GM18517 (cell line): ENCODE data around the gene C5orf22.
A peak's percentile ranks its signal among the peaks of the same experiment; 100 is the strongest.
"Not testable (repeated sequence)": the region's sequence is repeated elsewhere in the genome, so short reads cannot be mapped to it uniquely, and the experiment has no call there.

Experiments used
- ATAC-seq: cut with Tn5 transposase; IDR thresholded peaks from one replicate; pipeline ENCODE4 v1.9.1; 2021; ENCODE audit warnings: mild to moderate bottlenecking, moderate library complexity; ENCODE audit not compliant: unreplicated experiment

Gene C5orf22

DNA sequence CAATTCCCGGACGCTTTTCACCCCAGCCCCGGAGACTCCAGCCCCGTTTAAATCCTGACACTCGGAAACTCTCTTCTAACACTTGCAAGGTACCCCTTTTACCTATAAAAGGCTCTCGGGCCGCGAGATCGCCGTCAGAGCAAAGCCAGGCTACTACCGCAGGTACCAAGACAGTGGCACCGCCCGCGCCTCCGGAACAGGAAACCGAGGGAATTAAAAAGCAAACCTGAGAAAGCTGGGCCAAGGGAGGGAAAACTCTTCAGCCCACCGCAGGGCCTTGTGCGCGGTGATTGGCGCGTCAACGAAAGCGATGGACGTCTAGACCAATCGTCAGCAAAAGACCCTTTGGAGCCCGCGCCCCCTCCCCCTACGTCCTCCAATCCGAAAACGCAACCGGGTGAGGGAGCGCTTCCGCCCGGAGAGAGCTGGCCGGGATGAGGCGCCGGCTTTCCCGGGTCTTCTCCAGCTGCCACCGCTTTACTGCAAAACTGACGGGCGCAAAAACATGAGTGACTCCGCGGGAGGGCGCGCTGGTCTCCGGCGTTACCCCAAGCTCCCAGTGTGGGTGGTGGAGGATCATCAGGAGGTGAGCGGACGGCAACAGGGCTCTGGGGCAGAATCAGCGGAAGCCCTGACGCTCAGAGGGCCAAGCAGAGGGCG is at the start of gene C5orf22, which contains the start of gene DROSHA:
C5orf22 (plus strand) TSS at position 414 of the 660 bp plus-strand sequence; CDS start at position 506, 92 bp downstream.
DROSHA (minus strand) TSS at position 206 of the 660 bp plus-strand sequence. CDS start 3,034 bp downstream, outside the sequence.
- ATAC-seq = peak; percentile 91

DNA sequence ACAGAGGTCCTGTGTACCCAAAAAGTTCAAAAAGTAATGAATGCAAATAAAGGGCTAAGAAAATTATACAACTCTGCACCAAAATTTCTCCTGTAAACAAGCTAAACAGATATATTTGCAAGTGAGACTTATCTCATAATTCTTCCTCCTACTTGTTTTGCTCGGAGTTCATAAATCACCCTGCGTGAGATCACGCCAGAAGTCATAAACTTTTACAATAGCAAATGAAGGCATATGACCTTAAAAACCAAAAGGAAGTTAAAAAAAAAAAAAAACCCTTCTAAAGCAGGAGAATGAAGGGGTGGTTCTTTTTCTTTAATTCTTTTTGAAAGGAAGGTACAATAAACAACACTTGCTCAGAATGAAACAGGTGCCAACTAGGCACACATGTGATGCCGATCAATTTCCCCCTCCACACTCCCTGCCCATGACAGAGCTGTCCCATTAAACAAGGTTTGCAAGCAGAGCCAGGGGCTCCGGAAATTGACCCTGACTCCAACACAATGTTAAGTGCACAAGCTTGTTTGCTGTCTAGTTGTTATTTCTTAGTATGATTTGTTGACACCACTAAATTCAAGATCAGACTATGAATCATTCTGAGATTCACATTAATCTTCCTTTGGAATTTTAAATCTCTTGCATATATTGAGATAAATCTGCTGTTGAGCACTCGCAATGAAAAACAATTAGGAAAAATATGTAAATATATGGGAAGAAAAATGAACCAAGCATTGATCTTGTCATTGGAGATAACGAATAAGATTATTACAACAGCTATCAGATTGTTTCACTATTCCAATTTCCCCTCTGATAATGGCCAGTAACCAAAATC is 46.5 kb upstream of the C5orf22 start:
- no peak for ATAC-seq

DNA sequence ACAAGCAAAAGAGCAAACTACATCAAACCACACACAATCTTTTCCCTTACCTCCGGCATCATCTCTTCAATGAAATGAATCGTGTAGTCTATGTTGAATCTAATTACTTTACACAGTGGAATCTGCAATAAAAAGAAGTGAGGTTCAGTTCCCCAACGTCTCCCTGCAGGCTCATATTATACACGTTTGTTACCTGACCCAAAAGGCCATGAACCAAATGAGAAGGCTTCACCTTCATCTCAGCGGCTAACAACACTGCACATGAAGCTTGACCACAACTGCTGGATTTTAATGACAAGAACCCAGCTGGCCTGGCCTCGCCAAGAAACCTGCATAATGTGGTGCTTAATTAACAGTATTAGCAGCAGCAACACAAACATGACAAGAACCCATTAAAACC is 45.7 kb upstream of the C5orf22 start:
- ATAC-seq = no peak

DNA sequence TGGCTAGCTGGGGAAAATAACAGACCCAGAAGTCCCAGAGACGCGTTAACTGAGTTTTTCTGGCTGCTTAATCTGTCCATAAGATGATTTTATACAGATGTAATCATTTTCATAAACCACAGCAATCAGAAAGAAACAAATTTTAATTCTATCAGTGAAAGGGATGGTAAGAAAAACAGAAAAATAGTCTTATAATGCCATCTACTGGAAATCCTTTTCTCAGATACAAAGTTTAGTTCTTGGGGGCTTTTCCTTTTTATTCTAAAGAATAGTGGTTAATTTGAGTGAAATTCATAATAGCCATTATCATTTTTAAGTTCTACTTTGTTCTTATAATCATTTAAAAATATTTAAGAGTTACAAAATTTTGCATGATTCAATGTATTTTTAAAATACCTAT is 44.6 kb upstream of the C5orf22 start:
- ATAC-seq = no peak

DNA sequence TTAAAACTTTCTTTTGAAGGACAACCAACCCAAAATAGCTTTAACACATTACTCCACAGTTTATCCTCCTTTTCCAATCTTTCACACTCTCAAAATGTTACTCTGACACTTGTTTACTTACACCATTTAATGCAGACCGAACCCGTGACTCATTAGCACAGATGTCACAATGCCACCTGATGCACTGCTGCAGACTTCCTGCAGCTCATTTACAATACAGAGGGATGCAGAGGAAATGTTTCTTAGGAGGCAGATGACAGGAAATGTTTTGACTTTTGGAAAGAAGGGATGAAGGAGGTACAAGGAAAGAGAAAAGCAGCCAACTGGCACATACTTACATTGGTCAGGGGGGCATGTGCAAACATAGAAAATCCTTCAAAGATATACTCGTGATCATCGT is 39.2 kb upstream of the C5orf22 start:
- no peak for ATAC-seq

DNA sequence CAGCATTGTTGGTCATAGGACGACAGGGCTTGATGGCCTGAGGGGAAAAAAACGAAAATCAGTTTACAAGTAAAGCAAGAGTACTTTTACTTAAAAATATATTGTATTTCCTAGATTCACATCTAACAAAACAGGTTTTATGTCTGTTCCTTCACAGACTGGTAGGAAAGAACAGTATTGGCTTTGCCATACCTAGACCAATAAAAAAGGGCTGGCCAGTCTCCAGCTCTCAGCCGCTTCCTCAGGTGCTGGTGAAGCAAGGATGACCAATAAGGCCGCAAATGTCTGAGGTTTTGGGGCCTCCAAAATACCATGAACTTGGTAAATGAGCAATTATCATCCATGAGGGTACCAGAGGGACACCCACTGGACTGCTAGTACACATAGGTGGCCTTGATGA is 36.8 kb upstream of the C5orf22 start:
- no peak for ATAC-seq

DNA sequence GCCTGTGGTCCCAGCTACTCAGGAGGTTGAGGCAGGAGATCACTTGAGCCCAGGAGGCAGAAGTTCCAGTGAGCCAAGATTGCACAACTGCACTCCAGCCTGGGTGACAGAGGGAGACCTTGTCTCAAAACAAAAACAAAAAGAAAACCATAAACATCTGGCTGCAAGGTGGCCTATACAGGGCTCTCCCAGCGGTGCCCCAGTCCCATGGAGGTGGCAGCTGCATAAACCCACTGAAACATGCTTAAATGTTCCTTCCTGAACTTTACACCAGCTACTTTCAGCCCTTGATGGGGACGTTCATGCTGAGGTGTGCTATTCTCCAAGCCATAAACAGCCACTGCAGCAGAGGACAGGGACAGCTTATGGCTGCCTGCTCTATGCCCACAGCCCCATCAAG is 35.8 kb upstream of the C5orf22 start:
- no peak for ATAC-seq

DNA sequence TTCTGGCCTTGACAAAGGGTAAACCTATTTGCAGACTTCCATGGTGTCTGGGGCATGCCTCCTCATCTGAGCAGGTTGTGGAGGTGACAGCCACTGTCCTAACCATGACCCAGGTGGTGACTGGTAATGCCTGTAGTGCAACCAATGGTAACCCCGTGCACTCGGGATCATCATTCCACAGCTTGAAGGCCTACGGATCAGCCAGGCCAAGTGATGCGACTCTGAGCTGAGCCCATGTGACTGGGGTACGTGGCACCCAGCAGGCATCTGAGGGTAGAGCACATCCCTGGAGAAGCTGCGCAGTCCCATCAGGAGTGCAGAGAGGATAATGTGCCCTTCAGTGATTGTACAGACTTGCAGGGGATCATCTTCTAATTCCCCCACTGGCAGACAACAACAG is 35.2 kb upstream of the C5orf22 start:
- ATAC-seq = no peak

DNA sequence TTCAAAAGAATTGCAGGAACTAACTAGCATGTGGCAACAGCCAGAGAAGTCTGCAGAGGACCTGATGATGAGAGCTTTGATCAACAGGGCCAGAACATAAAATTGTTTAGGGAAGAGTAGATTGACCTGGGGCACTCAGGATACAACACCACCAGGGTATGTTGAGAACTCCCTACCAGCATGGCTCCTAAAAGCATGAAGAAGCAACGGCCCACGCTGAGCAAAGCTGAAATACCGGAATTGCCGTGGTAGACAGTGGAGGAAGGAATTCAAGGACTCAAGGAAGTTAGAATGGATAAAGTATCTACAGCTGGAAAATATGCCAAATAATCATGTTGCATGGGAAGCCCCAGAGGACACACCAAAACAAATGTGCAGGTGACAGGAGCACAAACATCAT is 31.8 kb upstream of the C5orf22 start:
- no peak for ATAC-seq

DNA sequence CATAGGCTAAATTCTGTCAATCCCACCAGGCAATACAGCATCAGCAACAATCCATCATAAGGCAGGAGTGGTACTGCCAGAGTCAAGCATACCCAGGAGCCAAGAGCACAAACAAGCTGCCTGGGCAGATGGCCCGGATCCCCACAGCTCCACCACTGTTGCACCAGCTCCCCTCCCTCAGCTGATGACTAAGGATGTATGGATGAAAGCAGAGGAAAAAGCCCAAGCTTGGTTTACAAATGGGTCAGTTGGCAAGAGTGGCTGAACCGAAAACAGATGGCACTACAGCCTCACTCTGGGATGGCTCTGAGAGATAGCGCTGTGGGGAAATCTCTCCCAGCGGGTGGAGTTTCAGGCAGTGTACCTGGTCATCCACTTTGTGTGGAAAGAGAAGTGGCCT is 29.6 kb upstream of the C5orf22 start:
- ATAC-seq = no peak

DNA sequence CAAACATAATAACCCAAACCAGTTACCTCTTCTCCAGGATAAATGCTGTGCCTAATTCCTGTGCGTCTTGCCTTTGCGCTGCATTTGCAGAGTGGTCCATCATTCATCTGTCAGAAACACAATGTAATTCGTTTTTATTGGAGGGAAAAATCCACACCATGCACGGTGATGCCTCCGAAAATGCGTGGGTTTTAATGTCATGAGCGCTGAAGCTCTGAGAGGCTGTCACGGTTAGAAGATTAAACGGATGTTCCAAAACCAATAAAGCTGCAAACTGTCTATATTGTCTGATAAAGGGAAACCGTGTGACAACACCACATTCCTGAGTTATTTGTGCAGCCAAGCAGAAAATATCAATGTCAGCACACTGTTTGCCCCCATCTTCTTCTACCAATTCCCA is 27.6 kb upstream of the C5orf22 start:
- no peak for ATAC-seq

DNA sequence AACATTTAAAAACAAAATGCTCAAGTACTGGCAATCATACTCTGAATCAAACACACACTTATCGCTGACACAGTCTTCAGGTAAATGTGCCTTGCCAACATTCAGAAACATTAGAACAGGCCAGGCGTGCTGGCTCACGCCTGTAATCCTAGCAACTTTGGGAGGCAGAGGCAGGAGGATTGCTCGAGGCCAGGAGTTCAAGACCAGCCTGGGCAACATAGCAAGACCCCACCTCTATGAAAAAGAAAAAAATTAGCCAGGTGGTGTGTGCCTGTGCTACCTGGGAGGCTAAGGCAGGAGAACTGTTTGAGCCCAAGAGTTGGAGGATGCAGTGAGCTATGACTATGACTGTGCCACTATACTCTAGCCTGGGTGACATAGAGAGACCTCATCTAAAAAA is 20.8 kb upstream of the C5orf22 start:
- ATAC-seq = no peak

DNA sequence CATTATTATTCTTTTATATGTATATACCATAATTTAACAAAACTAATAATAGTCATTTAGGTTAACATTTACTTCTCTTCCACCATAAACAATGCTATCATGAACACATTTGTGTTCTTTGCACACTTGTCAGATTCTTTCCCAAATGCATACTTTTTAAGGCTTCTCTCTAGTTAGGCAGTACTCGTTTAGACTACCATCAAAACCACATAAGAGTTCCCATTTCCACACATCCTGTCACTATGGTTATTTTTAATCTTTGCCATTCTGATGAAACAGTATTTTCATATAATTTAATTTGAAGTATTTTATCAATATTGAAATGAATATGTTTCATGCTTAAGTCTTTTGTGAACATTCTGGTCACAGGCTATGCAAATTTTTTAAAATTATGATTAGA is 15.3 kb upstream of the C5orf22 start:
- no peak for ATAC-seq

DNA sequence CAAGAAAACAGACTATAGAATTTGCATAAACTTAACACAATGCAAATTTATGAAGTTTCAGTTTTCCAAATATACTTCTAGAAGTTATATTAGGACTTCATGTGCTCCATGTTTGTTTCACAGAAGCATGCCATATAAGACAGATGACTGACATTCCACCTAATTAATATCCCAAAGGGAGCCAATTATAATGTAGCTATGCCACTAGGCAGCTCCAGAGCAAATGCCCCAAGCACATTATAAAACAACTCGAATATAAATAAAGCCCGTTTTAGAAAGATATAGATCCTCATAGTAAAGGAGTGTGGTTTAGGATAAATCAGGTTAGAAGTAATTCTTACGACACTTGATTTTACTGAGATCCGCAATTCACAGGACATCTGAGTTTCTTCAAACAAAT is 9.1 kb upstream of the C5orf22 start:
- ATAC-seq = no peak

DNA sequence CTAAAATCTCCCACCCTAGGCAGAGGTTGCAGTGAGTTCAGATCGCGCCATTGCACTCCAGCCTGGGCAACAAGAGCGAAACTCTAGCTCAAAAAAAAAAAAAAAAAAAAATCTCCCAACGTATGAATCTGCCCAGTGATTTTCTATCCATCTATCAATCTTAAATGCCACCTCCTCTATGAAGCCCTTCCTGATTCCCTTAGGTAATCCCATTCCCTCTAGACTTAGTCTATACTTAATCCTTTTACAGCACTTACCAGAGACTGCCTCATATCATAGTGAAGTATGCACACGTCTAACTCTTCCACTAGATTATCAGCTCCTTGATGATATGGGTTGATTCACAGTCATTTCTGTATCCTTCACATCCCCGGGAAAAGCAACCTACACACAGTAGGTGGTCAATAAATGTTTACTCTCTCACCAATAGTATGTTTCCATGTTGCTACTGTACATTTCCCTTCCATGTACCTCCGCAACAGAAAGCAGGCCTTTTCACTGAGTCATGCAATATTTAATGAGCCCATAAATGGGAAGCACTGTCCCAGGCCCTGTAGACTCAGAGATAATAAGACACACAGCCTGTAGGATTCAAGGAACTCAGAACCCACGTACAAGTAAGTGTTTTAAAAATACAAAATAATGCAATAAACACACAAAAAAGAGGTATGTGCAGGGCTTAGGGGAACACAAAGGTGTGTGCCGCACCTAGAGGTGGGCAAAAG is 1.4 kb upstream of the C5orf22 start:
- ATAC-seq = no peak

DNA sequence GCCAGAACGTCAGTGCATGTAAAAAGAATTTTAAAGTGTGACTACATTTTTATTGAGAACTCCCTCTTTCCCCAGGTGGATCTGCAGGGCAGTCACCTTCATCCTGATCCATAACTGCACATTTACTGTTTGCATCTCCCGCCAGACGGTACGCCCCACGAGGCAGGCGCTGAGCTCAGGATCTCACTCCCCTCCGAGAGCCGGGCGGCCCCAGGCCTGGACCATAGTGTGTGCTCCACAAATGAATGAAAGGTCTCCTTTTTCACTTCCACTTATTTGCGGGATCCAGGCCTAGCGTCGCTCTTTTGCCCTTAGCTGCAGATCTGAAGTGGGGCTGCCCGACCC is 586 bp upstream of the C5orf22 start:
- peak; percentile 32 for ATAC-seq

DNA sequence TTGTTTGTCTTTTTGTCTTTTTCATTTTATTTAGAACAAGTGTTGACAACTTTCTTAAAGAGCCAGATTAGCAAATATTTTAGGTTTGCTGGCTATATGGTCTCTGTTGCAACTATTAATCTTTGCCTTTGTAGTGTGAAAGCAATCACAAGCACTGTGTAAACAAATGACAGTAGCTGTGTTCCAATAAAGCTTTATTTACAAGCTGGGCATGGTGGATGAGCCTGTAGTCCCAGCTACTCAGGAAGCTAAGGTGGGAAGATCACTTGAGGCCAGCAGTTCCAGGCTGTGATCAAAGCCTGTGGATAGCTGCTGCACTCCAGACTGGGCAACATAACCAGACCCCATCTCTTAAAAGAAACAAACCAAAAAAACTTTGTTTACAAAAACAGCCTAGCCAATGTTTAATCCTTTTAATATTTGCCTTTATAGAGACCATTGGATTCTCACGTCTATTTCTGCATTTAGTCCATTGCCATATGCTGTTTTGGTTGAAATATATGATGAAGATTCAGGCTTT is 2.5 kb downstream of the C5orf22 start:
- ATAC-seq = no peak

DNA sequence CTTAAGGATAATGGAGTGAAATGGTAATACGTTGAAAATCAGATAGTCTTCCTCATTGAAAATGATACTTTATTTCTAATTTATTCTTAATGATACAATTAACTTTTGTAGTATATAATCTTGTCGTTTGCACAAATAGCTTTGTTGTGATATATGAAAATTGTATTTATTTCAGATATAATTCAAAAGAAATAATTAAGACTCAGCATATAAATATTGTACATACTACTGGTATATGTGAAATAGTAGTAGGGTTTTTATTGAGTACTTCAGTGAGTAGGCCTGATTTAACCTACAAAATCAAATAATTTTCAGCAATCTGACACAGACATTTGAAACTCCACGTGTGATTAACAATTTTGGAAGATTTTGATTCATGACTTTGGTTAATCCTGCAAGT is 4.8 kb downstream of the C5orf22 start:
- ATAC-seq = no peak

DNA sequence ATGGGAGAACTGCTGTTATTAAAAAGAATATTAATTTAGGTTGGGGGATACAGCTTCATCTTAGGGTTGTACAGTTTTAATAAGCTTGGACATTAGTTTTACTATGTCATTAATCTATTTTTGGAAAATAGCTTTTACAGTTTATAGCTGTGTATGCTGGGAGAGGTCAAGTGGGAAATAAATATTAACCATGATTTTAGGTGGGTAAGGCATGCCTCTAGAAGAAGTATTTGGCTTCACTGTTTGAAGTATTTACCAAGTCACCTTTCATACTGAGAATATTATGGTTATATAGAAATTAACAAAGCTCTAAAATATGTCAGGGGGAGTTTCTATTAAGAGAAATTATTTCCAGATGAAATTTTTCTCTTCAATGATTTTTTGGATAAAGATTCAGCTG is 5.2 kb downstream of the C5orf22 start:
- ATAC-seq = no peak

DNA sequence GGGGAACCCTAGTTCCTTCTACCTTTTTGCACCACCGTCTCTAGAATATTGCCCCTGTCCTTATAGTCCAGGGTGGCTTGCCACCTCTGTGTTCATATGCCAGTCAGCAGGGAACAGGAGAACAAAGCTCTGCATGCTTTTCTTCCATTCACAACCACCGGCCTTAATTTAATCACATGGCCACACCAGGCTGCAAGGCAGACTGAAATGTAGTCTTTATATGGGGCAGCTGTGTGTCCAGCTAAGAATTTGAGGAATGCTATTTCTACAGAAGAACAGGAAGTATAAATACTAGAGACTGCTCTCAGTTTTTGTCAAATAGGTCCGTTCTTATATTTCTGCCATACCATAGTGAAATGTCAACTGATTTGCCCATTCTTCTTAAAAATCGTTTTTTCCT is 5.8 kb downstream of the C5orf22 start:
- ATAC-seq = no peak

DNA sequence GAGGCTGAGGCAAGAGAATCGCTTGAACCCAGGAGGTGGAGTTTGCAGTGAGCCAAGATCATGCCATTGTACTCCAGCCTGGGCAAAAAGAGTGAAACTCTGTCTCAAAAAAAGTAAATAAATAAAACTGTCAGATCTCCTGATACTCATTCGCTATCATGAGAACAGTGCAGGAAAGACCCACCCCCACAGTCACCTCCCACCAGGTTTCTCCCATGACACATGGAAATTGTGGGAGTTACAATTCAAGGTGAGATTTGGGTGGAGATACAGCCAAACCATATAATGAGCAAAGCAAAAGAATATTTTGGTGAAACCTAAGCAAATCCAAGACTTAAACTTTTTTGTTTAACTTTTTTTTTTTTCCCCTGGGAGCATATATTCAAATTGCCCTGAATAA is 17.0 kb downstream of the C5orf22 start:
- ATAC-seq = not testable (repeated sequence)

DNA sequence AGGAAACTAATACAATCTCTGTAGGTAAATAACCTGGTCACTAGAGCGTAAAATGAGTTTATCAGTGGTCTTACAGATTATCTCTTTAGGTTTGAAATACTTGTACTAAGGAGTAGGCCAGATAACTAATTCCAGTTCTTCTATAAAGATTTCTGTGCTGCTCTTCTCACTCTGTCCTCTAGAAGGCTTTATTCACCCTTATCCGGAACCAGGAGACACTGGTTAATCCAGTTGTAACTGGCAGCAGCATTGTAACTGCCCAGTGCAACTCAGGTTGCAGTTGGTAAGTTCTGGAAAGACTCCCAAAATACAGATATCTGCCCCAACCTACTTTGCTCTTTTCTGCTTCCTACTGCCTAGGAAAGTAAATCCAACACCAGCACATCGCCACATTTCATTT is 19.8 kb downstream of the C5orf22 start:
- no peak for ATAC-seq
